Ovary (tissue), 9 donors: ENCODE measurements around the gene RPL41. TPM values are rescaled to one million over a fixed set of nuclear protein-coding genes. Genes with fewer than 3 reads are reported as not detected.
A peak's percentile ranks its signal among the peaks of the same experiment; 100 is the strongest.

Source experiments
- DNase-seq, 5 donors: peaks; one replicate each; pipeline ENCODE4 v3.0.0-alpha.2; 2019 to 2020
- H3K27ac ChIP-seq, 2 donors: fragments of 200-600 bp; one replicate each; pipeline versions ENCODE4 v1.5.1 to v1.8.0; 2019 to 2022
- H3K27me3 ChIP-seq: fragments of 200-600 bp; one replicate; pipeline ENCODE4 v1.8.0; 2022
- H3K36me3 ChIP-seq: fragments of 200-600 bp; sonication (generic); one replicate; pipeline ENCODE4 v1.5.1; 2019
- H3K4me1 ChIP-seq: one replicate; pipeline ENCODE4 v1.8.1; 2013; ENCODE audit warnings: mild to moderate bottlenecking, moderate library complexity; ENCODE audit not compliant: insufficient read depth
- H3K4me3 ChIP-seq: fragments of 200-600 bp; sonication (generic); one replicate; pipeline ENCODE4 v1.5.1; 2017
- H3K9me3 ChIP-seq, 2 donors: fragments of 200-600 bp in 1 of 2; sonication (generic) in 1 of 2; one replicate each; pipeline versions ENCODE4 v1.5.1 to v1.8.1; 2013 to 2019; ENCODE audit warnings: mild to moderate bottlenecking in 1 of 2, moderate library complexity in 1 of 2
- EP300 ChIP-seq: sonication (generic); formaldehyde crosslinking; IDR thresholded peaks from one replicate; pipeline ENCODE4 v1.6.1; 2017; ENCODE audit warnings: antibody characterized with exemption
- POLR2A ChIP-seq: fragments of 450-650 bp; IDR thresholded peaks from one replicate; pipeline ENCODE4 v1.6.1; 2017; ENCODE audit warnings: antibody characterized with exemption, mild to moderate bottlenecking, moderate library complexity
- WGBS, 3 donors: extraction: QIAGEN DNeasy Blood & Tissue Kit in 1 of 3; methylation state at CpG; one replicate each; pipeline versions ENCODE4 v1.1.5 to v1.1.7; 2013 to 2017; 5-methylcytosine and 5-hydroxymethylcytosine counted together
- intact Hi-C, 4 donors: fragments of 100-400 bp; cut with DNase I; formaldehyde crosslinking; loops; one replicate each; pipeline versions ENCODE4 v1.11.0 to v1.15.1; 2022 to 2023
- polyA plus RNA-seq, 2 donors: library from polyadenylated mRNA; stranded (reverse); fragments of 200-250 nt in 1 of 2; fragments of 350-450 nt in 1 of 2; fragmentation: Illumina TruSeq in 1 of 2; extraction: RNeasy Lipid Tissue Mini Kit (QIAGEN cat#74804) in 1 of 2; gene quantifications; one replicate each; pipeline ENCODE4 v1.2.3, GENCODE V29; 2013 to 2014
- total RNA-seq, 7 donors: library from RNA; depleted of rRNA in 2 of 7; stranded (reverse); fragments of >200 nt in 2 of 7; fragmentation: NEBNext Ultra II Directional in 3 of 7; extraction: Animal tissue kit (Norgen Biotek cat#: 25700) in 3 of 7; gene quantifications; one replicate each; pipeline versions ENCODE4 v1.1.0 to v1.2.4, GENCODE V29; 2016 to 2023
- TF ChIP-seq, protein P1 (sequence below), 3 donors: fragments of 450-650 bp in 2 of 3; fragments of 200-600 bp in 1 of 3; IDR thresholded peaks; one replicate each; pipeline versions ENCODE4 v1.5.1 to v1.8.0; 2016 to 2022; ENCODE audit warnings: antibody characterized with exemption in 3 of 3, mild to moderate bottlenecking in 1 of 3
- donor health status: DM: no; HTN: no; CAD: no; lungs with moderate emphysema.
- donor health status: DM: no; HTN: no; CAD: no.
- donor health status: Bipolar disorder and iron deficiency.
- donor health status: DM: yes; HTN: yes; CAD: no.
- donor health status: DM: no; HTN: no; CAD: no.
- donor health status: DM: yes; HTN: yes; CAD: no.

RPL41 gene
- total and polyA plus RNA-seq, 9 donors: 6,021 to 11,451 (median 6,946) TPM

DNA sequence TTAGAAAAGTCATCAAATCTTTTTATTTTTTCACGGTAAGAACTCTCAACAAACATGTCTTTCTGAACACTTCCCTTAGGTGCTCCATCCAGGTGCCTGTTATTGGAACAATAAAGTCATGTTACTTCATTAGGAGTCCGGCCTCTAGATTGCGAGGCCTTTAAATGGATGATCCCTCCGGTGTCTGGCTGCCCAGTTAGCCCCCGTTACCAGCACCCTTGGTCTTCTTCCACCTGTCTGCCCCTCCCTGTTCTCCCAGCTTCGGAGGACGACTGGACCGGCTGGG is 12.7 kb upstream of the RPL41 start:
- no peaks in the 10 kb centered on the region for H3K9me3 ChIP-seq
- DNase-seq: no peak
- TF ChIP-seq EP300 (no peak), POLR2A (no peak)
- TF ChIP-seq, protein P1, sequence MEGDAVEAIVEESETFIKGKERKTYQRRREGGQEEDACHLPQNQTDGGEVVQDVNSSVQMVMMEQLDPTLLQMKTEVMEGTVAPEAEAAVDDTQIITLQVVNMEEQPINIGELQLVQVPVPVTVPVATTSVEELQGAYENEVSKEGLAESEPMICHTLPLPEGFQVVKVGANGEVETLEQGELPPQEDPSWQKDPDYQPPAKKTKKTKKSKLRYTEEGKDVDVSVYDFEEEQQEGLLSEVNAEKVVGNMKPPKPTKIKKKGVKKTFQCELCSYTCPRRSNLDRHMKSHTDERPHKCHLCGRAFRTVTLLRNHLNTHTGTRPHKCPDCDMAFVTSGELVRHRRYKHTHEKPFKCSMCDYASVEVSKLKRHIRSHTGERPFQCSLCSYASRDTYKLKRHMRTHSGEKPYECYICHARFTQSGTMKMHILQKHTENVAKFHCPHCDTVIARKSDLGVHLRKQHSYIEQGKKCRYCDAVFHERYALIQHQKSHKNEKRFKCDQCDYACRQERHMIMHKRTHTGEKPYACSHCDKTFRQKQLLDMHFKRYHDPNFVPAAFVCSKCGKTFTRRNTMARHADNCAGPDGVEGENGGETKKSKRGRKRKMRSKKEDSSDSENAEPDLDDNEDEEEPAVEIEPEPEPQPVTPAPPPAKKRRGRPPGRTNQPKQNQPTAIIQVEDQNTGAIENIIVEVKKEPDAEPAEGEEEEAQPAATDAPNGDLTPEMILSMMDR (IDR thresholded peaks at IDR 0.05): no peak
- WGBS, 3 donors: 1 to 3% (median 2%) methylated on average over 7 to 8 of the region's 8 CpGs
- intact Hi-C loops: no loop called here
- H3K27ac ChIP-seq: peak overlapping the region in 1 of 2 donors; percentile 76
- peak overlapping the region; percentile 94 for H3K4me3 ChIP-seq
- peaks cover 4% of the 10 kb centered on the region for H3K4me1 ChIP-seq
- H3K36me3 ChIP-seq: no peaks in the 10 kb centered on the region
- H3K27me3 ChIP-seq: no peaks in the 10 kb centered on the region

DNA sequence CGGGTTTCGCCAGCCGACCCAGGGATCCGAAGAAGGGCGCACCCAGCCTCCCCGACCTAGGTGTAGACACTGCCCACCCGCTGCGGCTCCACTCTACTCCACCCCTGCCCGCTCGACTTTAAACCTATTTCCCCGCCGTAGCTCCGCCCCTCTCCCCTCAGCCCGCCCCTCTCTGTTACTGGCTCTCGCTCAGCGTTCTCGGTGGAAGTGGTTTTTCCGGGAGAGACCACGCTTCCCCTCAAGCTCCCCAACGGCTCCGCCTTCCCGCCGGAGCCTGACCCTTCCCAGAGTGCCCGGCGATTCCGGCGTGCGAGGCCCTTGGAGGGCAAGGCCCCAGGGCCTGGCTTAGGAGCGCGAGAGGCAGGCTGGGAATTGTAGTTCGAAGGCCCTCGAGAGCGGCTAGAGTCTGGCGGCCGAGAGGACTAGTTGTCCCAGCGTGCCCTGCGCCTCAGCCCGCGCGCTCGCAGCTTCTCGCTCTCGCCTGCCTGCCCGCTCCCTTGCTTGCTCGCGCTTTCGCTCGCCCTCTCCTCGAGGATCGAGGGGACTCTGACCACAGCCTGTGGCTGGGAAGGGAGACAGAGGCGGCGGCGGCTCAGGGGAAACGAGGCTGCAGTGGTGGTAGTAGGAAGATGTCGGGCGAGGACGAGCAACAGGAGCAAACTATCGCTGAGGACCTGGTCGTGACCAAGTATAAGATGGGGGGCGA is 12.2 kb upstream of the RPL41 start, which contains the start of gene PA2G4:
PA2G4 (plus strand) TSS at position 451 of the 706 bp plus-strand sequence; CDS start at position 630, 179 bp downstream.
- TF ChIP-seq POLR2A (peak; percentile 82), EP300 (peak; percentile 76)
- TF ChIP-seq, protein P1 (IDR thresholded peaks at IDR 0.05): no peak
- H3K36me3 ChIP-seq: no peaks in the 10 kb centered on the region

DNA sequence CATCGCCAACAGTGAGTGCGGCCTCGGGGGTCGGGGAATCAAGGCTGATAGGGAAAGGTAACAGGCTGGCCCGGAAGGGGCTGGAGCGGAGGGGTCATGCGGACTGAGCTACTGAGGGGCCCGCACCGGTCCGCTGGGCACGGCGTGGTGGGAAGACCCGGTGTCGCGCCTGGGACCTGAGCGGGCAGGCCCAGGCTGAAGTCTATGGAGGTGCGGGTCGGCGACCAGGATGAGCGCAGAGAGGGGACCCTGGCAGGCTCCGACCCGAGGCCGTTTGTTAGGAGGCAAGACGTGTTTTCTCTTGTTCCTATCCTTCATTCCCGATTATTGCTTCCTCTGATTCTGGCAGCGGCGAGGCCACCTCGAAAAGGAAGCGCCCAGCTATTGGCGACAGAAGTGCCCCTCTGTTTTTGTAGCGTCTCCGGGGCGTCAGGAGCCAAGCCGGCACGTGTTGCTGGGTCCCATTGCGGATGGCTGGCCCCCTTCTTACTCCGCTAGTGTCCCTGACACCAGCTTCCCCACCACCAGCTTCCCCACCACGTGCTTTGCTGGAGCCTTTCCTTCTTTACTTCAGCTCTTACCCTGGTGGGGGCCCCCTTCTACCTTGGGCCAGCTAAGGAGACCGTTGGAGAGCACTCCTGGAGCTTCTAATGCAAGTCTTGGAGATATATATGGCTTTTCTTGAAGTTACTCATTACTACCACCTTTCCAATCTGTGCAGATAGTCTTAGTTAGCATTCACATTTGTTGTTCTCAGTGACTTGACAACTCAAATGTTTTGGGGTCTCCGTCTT is 11.4 kb upstream of the RPL41 start:
- intact Hi-C loops: no loop called here
- peak in 1 of 5 donors; percentile 38 for DNase-seq
- no peak for TF ChIP-seq POLR2A
- TF ChIP-seq, protein P1 (IDR thresholded peaks at IDR 0.05): no peak
- no peak for TF ChIP-seq EP300
- Histone ChIP-seq H3K4me1 (peaks cover 4% of the 10 kb centered on the region), H3K36me3 (no peaks in the 10 kb centered on the region), H3K9me3 (no peaks in the 10 kb centered on the region), H3K4me3 (peak overlapping the region; percentile 94), H3K27me3 (no peaks in the 10 kb centered on the region), H3K27ac (peak overlapping the region; percentile 39 to 76)
- 0 to 1% (median 0%) methylated on average over 40 of the region's 40 CpGs for WGBS, 3 donors

More for the DNA sequence above, 12.2 kb upstream of the RPL41 start, which contains the start of gene PA2G4:
- DNase-seq: peak; percentile 96 to 98 (median 97)
- H3K27ac ChIP-seq: peak within 1 kb of the TSS; percentile 39 to 76
- peak within 1 kb of the TSS; percentile 94 for H3K4me3 ChIP-seq
- H3K9me3 ChIP-seq: no peaks in the 10 kb centered on the region
- no peaks in the 10 kb centered on the region for H3K27me3 ChIP-seq
- peaks cover 4% of the 10 kb centered on the region for H3K4me1 ChIP-seq
- intact Hi-C loops: no loop called here
- 0 to 1% (median 0%) methylated on average over 60 of the region's 60 CpGs for WGBS, 3 donors

DNA sequence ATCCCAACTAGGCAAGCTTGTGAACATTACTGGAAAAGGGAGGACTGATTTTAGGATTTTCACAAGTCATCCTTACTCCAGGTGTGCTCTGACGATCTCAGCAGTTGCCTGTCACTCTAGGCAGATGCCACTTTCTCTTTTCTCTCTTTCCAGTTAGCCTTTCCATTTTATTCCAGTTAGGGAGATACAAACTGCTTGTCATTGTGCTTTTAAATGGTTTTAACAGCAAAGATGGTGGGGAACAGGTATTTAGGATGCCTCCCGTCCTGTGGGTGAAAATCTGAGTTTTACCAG is 10.9 kb upstream of the RPL41 start:
- Histone ChIP-seq H3K27me3 (no peaks in the 10 kb centered on the region), H3K4me3 (peak overlapping the region; percentile 94), H3K27ac (no peak overlapping the region), H3K4me1 (peaks cover 4% of the 10 kb centered on the region), H3K9me3 (no peaks in the 10 kb centered on the region), H3K36me3 (no peaks in the 10 kb centered on the region)
- TF ChIP-seq, protein P1 (IDR thresholded peaks at IDR 0.05): no peak
- TF ChIP-seq POLR2A (no peak), EP300 (no peak)
- intact Hi-C loops: no loop called here
- 22 to 28% (median 23%) methylated on average over 2 of the region's 2 CpGs for WGBS, 3 donors
- no peak for DNase-seq
